HEK293 (cell line): ENCODE results near the gene ACAP2.

Source experiments
- CTCF ChIA-PET: fragments of 350-600 bp; formaldehyde crosslinking; extraction: SDS; loops from one replicate; lab custom pipeline; 2021; ENCODE audit warnings: antibody characterized with exemption; lab: Yijun Ruan, JAX
- POLR2A ChIA-PET: fragments of 300-600 bp; formaldehyde crosslinking; extraction: SDS; loops from one replicate; lab custom pipeline; 2020; ENCODE audit warnings: antibody characterized with exemption, inconsistent platforms; lab: Yijun Ruan, JAX
- H3K27ac ChIP-seq: fragments of 200-500 bp; sonication (Bioruptor generic); 2 replicates; pipeline ENCODE4 v1.5.1; 2014; ENCODE audit warnings: low read depth, low read length, control low read depth, inconsistent platforms; ENCODE audit errors: extremely low read depth
- H3K36me3 ChIP-seq, 2 experiments: fragments of 200-500 bp in 1 of 2; sonication (Bioruptor generic) in 1 of 2; 1 replicate in 1 of 2; 2 replicates in 1 of 2; pipeline ENCODE4 v1.5.1; 2014 to 2017; ENCODE audit warnings: inconsistent platforms in 2 of 2, low read length in 2 of 2; ENCODE audit not compliant: control insufficient read depth in 2 of 2, insufficient read depth in 1 of 2
- H3K4me1 ChIP-seq: fragments of 200-500 bp; sonication (Bioruptor generic); 2 replicates; pipeline ENCODE4 v1.5.1; 2014; ENCODE audit warnings: mild to moderate bottlenecking, low read length, inconsistent platforms; ENCODE audit not compliant: control insufficient read depth, insufficient read depth
- H3K4me3 ChIP-seq: 2 replicates; pipeline ENCODE4 v1.5.1; 2011; ENCODE audit warnings: low read depth, mild to moderate bottlenecking, control low read depth, low read length, moderate library complexity
- H3K9me3 ChIP-seq: fragments of 200-500 bp; sonication (Bioruptor generic); 2 replicates; pipeline ENCODE4 v1.5.1; 2014; ENCODE audit warnings: low read depth, low read length, inconsistent platforms; ENCODE audit not compliant: control insufficient read depth, insufficient read depth
- KLF1 ChIP-seq: fragments of 450-650 bp; formaldehyde crosslinking; IDR thresholded peaks from 2 replicates; pipeline ENCODE4 v1.5.1; 2016; ENCODE audit warnings: missing biosample characterization, missing genetic modification characterization
- KLF16 ChIP-seq: fragments of 450-650 bp; formaldehyde crosslinking; IDR thresholded peaks from 2 replicates; pipeline ENCODE4 v1.5.1; 2017; ENCODE audit warnings: missing biosample characterization, missing genetic modification characterization
- MYNN ChIP-seq: fragments of 450-650 bp; formaldehyde crosslinking; IDR thresholded peaks from 2 replicates; pipeline ENCODE4 v1.5.1; 2016; ENCODE audit warnings: missing biosample characterization, missing genetic modification characterization, borderline replicate concordance
- MZF1 ChIP-seq: fragments of 450-650 bp; formaldehyde crosslinking; IDR thresholded peaks from 2 replicates; pipeline ENCODE4 v1.5.1; 2017; ENCODE audit warnings: missing biosample characterization, missing genetic modification characterization, borderline replicate concordance
- RBAK ChIP-seq: fragments of 450-650 bp; formaldehyde crosslinking; IDR thresholded peaks from 2 replicates; pipeline ENCODE4 v1.5.1; 2016; ENCODE audit warnings: missing biosample characterization, missing genetic modification characterization
- SCRT2 ChIP-seq: fragments of 450-650 bp; formaldehyde crosslinking; IDR thresholded peaks from 2 replicates; pipeline ENCODE4 v1.5.1; 2016; ENCODE audit warnings: missing biosample characterization, missing genetic modification characterization
- SP2 ChIP-seq: fragments of 450-650 bp; formaldehyde crosslinking; IDR thresholded peaks from 2 replicates; pipeline ENCODE4 v1.5.1; 2016; ENCODE audit warnings: missing biosample characterization, missing genetic modification characterization
- TCF7L2 ChIP-seq: IDR thresholded peaks from 2 replicates; pipeline ENCODE4 v1.6.1; 2011; ENCODE audit warnings: low read depth, mild to moderate bottlenecking, inconsistent platforms, low read length, moderate library complexity, borderline replicate concordance
- WT1 ChIP-seq: fragments of 450-650 bp; formaldehyde crosslinking; IDR thresholded peaks from 2 replicates; pipeline ENCODE4 v1.5.1; 2016; ENCODE audit warnings: missing biosample characterization, missing genetic modification characterization
- YY2 ChIP-seq: fragments of 450-650 bp; formaldehyde crosslinking; IDR thresholded peaks from 2 replicates; pipeline ENCODE4 v1.5.1; 2016; ENCODE audit warnings: missing biosample characterization, missing genetic modification characterization
- ZBTB49 ChIP-seq: fragments of 450-650 bp; formaldehyde crosslinking; IDR thresholded peaks from 2 replicates; pipeline ENCODE4 v1.5.1; 2016; ENCODE audit warnings: missing biosample characterization, missing genetic modification characterization, low read depth
- ZNF155 ChIP-seq: fragments of 450-650 bp; formaldehyde crosslinking; IDR thresholded peaks from 2 replicates; pipeline ENCODE4 v1.5.1; 2016; ENCODE audit warnings: missing biosample characterization, missing genetic modification characterization
- ZNF202 ChIP-seq: fragments of 450-650 bp; formaldehyde crosslinking; IDR thresholded peaks from 2 replicates; pipeline ENCODE4 v1.5.1; 2016; ENCODE audit warnings: missing biosample characterization, missing genetic modification characterization, borderline replicate concordance
- ZNF221 ChIP-seq: fragments of 450-650 bp; formaldehyde crosslinking; IDR thresholded peaks from 2 replicates; pipeline ENCODE4 v1.5.1; 2017; ENCODE audit warnings: missing biosample characterization, missing genetic modification characterization, borderline replicate concordance
- ZNF26 ChIP-seq: fragments of 450-650 bp; formaldehyde crosslinking; IDR thresholded peaks from 2 replicates; pipeline ENCODE4 v1.5.1; 2016; ENCODE audit warnings: missing biosample characterization, missing genetic modification characterization
- ZNF324 ChIP-seq: fragments of 450-650 bp; formaldehyde crosslinking; IDR thresholded peaks from 2 replicates; pipeline ENCODE4 v1.5.1; 2016; ENCODE audit warnings: missing biosample characterization, missing genetic modification characterization
- ZNF362 ChIP-seq: fragments of 450-650 bp; formaldehyde crosslinking; IDR thresholded peaks from 2 replicates; pipeline ENCODE4 v1.5.1; 2016; ENCODE audit warnings: missing biosample characterization, missing genetic modification characterization
- ZNF433 ChIP-seq: fragments of 450-650 bp; formaldehyde crosslinking; IDR thresholded peaks from 2 replicates; pipeline ENCODE4 v1.5.1; 2016; ENCODE audit warnings: missing biosample characterization, missing genetic modification characterization, low read depth
- ZNF473 ChIP-seq: fragments of 450-650 bp; formaldehyde crosslinking; IDR thresholded peaks from 2 replicates; pipeline ENCODE4 v1.5.1; 2017; ENCODE audit warnings: missing biosample characterization, missing genetic modification characterization
- ZNF521 ChIP-seq: fragments of 450-650 bp; formaldehyde crosslinking; IDR thresholded peaks from 2 replicates; pipeline ENCODE4 v1.5.1; 2017; ENCODE audit warnings: missing biosample characterization, mild to moderate bottlenecking, missing genetic modification characterization
- ZNF530 ChIP-seq: fragments of 450-650 bp; formaldehyde crosslinking; IDR thresholded peaks from 2 replicates; pipeline ENCODE4 v1.5.1; 2016; ENCODE audit warnings: low read depth, missing biosample characterization, missing genetic modification characterization
- ZNF645 ChIP-seq: fragments of 450-650 bp; formaldehyde crosslinking; IDR thresholded peaks from 2 replicates; pipeline ENCODE4; 2016; ENCODE audit warnings: missing biosample characterization, missing genetic modification characterization
- ZNF654 ChIP-seq: fragments of 450-650 bp; formaldehyde crosslinking; IDR thresholded peaks from 2 replicates; pipeline ENCODE4 v1.5.1; 2016; ENCODE audit warnings: low read depth, missing biosample characterization, missing genetic modification characterization
- ZNF776 ChIP-seq: fragments of 450-650 bp; formaldehyde crosslinking; IDR thresholded peaks from 2 replicates; pipeline ENCODE4 v1.5.0; 2017; ENCODE audit warnings: missing biosample characterization, missing genetic modification characterization, borderline replicate concordance
- ZNF777 ChIP-seq: fragments of 450-650 bp; formaldehyde crosslinking; IDR thresholded peaks from 2 replicates; pipeline ENCODE4 v1.5.1; 2017; ENCODE audit warnings: missing biosample characterization, missing genetic modification characterization, borderline replicate concordance
- ZNF785 ChIP-seq: fragments of 450-650 bp; formaldehyde crosslinking; IDR thresholded peaks from 2 replicates; pipeline ENCODE4 v1.5.1; 2016; ENCODE audit warnings: missing biosample characterization, missing genetic modification characterization
- ZSCAN23 ChIP-seq: fragments of 450-650 bp; formaldehyde crosslinking; IDR thresholded peaks from 2 replicates; pipeline ENCODE4 v1.5.1; 2016; ENCODE audit warnings: missing biosample characterization, missing genetic modification characterization
- ZSCAN5A ChIP-seq: fragments of 450-650 bp; formaldehyde crosslinking; IDR thresholded peaks from 2 replicates; pipeline ENCODE4 v1.5.1; 2016; ENCODE audit warnings: missing biosample characterization, missing genetic modification characterization

The ACAP2 gene

GRCh38 chr3:195455789-195456188 lies 13.0 kb upstream of the ACAP2 start (continued):
- TF ChIP-seq ZNF362 (tag by site-specific recombination) (no peak), ZNF521 (tag by site-specific recombination) (no peak), ZNF221 (no peak), ZNF324 (tag by site-specific recombination) (no peak), ZSCAN23 (tag by site-specific recombination) (no peak), SP2 (tag by site-specific recombination) (no peak), WT1 (tag by site-specific recombination) (no peak), ZNF202 (tag by site-specific recombination) (no peak), ZNF433 (tag by site-specific recombination) (no peak), ZNF530 (no peak), ZBTB49 (tag by site-specific recombination) (no peak), KLF16 (tag by site-specific recombination) (no peak)

- Histone ChIP-seq H3K4me3 (no peak overlapping the region), H3K36me3 (no peaks in the 10 kb centered on the region), H3K9me3 (no peaks in the 10 kb centered on the region), H3K27ac (no peak overlapping the region), H3K4me1 (no peaks in the 10 kb centered on the region)
- POLR2A ChIA-PET: no interaction called here
- CTCF ChIA-PET: no interaction called here
- TF ChIP-seq WT1 (tag by site-specific recombination): no peak
- no peak for TF ChIP-seq SCRT2
- no peak for TF ChIP-seq ZNF324 (tag by site-specific recombination)
- no peak for TF ChIP-seq MYNN (tag by site-specific recombination)
- no peak for TF ChIP-seq RBAK (tag by site-specific recombination)
- TF ChIP-seq MZF1: no peak
- TF ChIP-seq ZNF473 (tag by site-specific recombination): no peak
- no peak for TF ChIP-seq ZNF776 (tag by site-specific recombination)
- no peak for TF ChIP-seq ZNF26
- TF ChIP-seq ZSCAN5A (tag by site-specific recombination): no peak
- no peak for TF ChIP-seq KLF1 (tag by site-specific recombination)
- no peak for TF ChIP-seq ZNF645
- no peak for TF ChIP-seq ZNF654 (tag by site-specific recombination)
- TF ChIP-seq YY2 (tag by site-specific recombination): no peak
- TF ChIP-seq ZNF777 (tag by site-specific recombination): no peak
- TF ChIP-seq TCF7L2: no peak
- no peak for TF ChIP-seq ZNF155 (tag by site-specific recombination)
- no peak for TF ChIP-seq ZNF785
- TF ChIP-seq, all 188 proteins: peak for 0
These were observed 10.4 kb upstream of the ACAP2 start for GRCh38 chr3:195453236-195453635.
